ENCODE results near the gene SORT1. TPM values are rescaled to one million over a fixed set of nuclear protein-coding genes. Genes with fewer than 3 reads are reported as not detected.
"Not testable (repeated sequence)": the region's sequence is repeated elsewhere in the genome, so short reads cannot be mapped to it uniquely, and the experiment has no call there.

SORT1 gene
- 1.6 and 3.0 TPM in 2 replicates for total RNA-seq (2014; rRNA removed; shearing (Covaris generic))
- polyA plus RNA-seq (2014; cell fraction: nucleus; rRNA removed): 1.1 TPM in 2 replicates

- peak; percentile 38 for DNase-seq (ENCODE audit: extremely low read depth, low read depth)
These were observed at the start of gene SORT1 for GRCh38 chr1:109397581-109398342. TSS of gene SORT1 (minus strand) at chr1:109397918. CDS start at chr1:109397892, 26 bp downstream.

DNA sequence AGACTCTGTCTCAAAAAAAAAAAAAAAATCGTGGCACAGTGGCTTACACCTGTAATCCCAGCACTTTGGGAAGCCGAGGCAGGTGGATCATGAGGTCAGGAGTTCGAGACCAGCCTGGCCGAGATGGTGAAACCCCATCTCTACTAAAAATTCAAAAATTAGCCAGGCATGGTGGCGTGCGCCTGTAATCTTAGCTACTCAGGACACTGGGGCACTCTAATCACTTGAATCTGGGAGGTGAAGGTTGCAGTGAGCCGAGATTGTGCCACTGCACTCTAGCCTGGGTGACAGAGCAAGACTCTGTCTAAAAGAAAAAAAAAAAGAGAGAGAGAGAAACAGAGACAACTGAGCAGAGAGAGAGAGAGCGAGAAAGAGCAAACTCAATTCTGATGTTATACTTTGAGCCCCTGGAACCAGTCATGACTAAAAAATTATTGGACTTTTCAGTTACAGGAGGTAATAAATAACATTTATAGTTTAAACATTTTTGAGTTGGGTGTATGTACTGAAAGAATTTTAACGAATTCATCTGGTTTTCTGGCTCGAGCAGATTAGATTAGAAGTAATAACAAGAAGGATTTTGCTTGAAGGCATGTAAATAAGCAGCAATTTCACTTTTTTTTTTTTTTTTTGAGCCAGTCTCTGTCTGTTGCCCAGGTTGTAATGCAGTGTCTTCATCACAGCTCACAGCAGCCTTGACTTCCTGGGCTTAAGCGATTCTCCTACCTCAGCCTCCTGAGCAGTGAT lies 48.4 kb upstream of the SORT1 start:
- DNase-seq (ENCODE audit: extremely low read depth, low read depth): not testable (repeated sequence)

- no peak for DNase-seq (ENCODE audit: extremely low read depth, low read depth)
These were observed 46.6 kb upstream of the SORT1 start for GRCh38 chr1:109444346-109444745.

GRCh38 chr1:109443476-109443875 lies 45.8 kb upstream of the SORT1 start:
- DNase-seq (ENCODE audit: extremely low read depth, low read depth): no peak

DNA sequence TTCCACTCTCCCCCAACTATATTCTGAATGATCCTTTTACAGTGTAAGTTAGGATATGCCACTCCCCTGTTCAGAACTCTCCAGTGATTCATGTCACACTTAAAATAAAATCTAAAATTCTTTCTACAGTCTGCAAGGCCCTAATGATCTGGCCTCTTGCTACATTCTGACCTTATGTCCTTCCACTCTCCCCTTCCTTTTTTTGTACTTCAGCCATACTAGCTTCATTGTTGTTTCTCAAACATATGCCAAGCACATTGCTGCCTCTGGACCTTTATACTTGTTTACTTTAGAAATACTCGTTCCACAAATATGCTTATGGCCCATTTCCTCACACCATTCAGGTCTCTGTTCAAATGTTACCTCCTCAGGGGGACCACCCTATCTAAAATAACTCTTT lies 43.4 kb upstream of the SORT1 start:
- no peak for DNase-seq (ENCODE audit: extremely low read depth, low read depth)

DNA sequence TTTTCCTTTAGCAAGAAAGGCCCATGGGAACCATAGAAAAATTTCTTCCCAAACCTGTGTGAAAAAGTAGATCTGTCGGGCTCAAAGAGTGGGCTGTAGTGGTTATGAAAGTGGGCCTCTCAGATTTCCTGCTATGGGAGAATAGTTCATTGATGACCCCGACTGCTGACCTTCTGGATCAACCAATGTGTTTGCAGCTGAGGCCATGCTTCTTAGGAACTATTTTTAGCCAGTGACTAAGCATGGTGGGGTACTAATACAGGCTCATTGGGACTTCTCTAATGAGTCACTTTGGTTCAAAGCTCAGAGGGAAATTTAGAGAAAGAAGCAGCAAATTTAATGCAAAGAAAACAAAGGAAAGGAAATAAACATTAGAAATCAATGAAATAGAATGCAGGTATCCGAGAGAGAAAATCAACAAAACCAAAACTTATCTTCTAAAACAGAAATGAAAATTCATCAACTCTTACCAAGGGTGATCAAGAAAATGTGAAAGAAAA lies 41.1 kb upstream of the SORT1 start:
- no peak for DNase-seq (ENCODE audit: extremely low read depth, low read depth)

DNA sequence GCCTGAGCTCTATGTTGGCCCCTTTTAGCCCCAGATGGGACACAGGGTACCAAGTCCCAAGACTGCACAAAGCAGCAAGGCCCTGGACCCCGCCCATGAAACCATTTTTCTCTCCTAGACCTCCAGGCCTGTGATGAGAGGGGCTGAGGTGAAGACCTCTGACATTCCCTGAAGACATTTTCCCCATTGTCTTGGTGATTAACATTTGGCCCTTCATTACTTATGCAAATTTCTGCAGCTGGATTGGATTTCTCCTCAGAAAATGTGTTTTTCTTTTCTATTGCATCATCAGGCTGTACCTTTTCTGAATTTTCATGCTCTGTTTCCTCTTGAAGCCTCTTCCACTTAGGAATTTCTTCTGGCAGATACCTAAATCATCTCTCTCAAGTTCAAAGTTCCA lies 36.8 kb upstream of the SORT1 start:
- DNase-seq (ENCODE audit: extremely low read depth, low read depth): no peak

DNA sequence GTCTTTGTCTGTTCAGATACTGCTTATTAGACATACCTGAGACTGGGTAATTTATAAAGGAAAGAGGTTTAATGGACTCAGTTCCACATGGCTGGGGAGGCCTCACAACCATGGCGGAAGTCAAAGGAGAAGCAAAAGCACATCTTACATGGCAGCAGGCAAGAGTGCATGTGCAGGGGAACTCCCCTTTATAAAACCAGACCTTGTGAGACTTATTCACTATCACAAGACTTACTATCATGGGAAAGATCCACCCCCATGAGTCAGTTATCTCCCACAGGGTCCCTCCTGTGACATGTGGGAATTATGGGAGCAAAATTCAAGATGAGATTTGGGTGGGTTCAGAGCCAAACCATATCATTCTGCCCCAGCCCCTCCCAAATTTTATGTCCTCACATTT lies 35.6 kb upstream of the SORT1 start:
- DNase-seq (ENCODE audit: extremely low read depth, low read depth): no peak

- no peak for DNase-seq (ENCODE audit: extremely low read depth, low read depth)
These were observed 34.6 kb upstream of the SORT1 start for GRCh38 chr1:109432336-109432735.

DNA sequence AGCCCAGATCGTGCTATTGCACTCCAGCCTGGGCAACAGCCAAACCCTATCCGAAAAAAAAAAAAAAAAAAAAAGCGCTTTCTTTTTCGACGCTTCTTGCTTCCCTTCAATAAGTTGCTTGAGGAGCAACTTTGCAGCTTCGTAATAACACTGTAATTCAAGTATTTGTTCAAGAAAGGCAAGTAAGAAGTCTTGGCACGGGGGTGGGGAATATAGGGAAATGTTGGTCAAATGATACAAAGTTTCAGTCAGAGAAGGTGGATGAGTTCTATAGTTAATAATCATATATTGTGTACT lies 29.4 kb upstream of the SORT1 start:
- DNase-seq (ENCODE audit: extremely low read depth, low read depth): no peak

GRCh38 chr1:109426281-109427170 lies 28.8 kb upstream of the SORT1 start, which contains the start of gene PSMA5:
TSS of gene PSMA5 (minus strand) at chr1:109426448. CDS start at chr1:109426330, 118 bp downstream.
- peak; percentile 97 for DNase-seq (ENCODE audit: extremely low read depth, low read depth)

DNA sequence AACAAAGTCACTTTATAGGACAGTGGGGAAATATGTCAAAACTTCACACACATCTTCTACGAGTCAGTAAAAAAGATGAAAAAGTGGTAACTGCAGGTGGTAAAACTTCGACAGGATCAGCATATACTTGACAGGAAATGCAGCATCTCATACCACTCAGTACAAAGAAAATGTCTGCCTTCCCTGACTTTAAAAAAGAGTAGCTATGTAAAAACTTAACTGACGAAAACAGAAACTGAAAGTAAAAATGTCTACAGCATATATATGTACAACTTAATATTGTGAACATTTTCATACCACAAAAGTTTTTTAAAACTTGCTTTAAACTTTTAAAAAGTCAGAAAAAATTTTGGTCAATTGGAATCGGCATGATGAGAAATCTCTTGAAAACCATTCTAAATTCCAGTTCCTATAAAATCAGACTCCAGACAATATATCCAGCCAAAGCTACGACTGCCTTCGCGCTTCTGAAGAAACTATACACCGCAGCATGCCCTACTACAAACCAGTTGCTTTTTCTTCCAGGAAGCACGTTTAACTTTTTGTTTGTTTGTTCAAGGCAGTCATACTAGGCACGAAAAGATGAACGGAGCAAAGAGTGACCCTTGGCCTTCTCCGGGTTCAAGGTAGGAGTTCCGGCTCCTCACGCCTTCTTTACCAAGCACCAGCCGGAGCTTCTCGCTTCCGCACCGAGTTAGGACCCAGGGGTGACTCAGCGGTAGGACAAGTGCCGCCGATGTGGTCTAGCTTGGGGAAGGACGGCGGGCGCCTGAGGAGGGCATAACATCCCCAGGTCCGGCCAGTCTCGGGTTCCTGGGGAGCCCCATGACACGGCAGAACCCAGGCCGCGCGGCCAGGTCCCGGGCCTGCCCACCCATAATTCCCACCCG lies 27.9 kb upstream of the SORT1 start:
- peak; percentile 14 for DNase-seq (ENCODE audit: extremely low read depth, low read depth)

GRCh38 chr1:109423498-109423897 lies 25.8 kb upstream of the SORT1 start:
- no peak for DNase-seq (ENCODE audit: extremely low read depth, low read depth)

GRCh38 chr1:109412551-109412950 lies 14.8 kb upstream of the SORT1 start:
- DNase-seq (ENCODE audit: extremely low read depth, low read depth): no peak

DNA sequence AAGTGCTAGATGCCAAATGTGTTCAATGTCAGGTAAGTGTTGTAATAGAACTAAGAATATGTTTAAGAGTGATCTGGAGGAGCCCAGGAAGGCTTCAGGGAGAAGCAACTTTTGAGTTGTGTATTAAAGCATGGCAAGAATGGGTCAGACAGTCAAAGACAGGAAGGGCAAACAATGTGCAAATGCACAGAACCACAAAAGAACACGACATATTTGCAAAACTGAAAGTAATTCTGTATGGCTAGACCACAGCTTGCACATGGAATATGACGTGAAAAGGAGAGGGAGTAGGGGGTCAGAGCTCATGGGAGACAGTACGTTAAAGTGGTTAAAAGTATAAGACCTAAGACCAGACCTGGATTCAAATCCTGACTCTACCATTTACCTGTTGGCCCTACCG lies 7.1 kb upstream of the SORT1 start:
- DNase-seq (ENCODE audit: extremely low read depth, low read depth): no peak

GRCh38 chr1:109402025-109402424 lies 4.3 kb upstream of the SORT1 start:
- DNase-seq (ENCODE audit: extremely low read depth, low read depth): no peak

- no peak for DNase-seq (ENCODE audit: extremely low read depth, low read depth)
These were observed 2.4 kb upstream of the SORT1 start for GRCh38 chr1:109400035-109400655.

DNA sequence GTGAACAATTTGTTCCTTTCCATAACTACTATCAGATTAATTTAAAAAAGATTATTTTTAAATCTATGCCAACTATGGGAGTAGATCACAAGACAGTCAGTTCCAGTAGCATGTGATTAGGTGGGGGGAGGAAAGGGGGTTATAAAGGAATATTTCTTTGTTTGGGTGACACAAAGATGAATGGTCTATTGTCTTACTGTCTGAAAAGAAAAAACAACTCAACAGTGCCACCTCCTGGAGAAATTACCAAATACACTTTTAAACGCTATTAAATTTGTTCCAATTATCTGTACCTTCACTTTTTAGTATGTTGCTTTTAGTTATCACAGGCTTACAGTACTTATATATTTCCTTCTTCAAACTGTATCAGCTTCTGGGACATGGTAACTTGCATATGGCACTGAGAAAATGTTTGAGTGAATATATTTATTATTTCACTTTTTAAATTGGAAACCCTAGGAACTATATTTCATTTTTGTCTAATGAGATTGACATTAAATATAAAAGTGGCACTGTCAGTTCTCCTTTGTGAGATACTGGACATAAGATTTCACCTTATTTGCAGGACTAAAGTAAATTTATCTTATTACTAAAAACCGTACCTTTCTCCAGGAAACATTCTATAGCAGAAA lies 1.7 kb upstream of the SORT1 start:
- DNase-seq (ENCODE audit: extremely low read depth, low read depth): peak; percentile 54

Measured in NCI-H460 (cell line).